GM10847 (cell line): ENCODE measurements around the gene NGF.

Source experiments
- POLR2A ChIP-seq: IDR thresholded peaks from 2 replicates; pipeline ENCODE4 v1.6.1; 2011; ENCODE audit not compliant: insufficient read length; ENCODE audit errors: extremely low read depth

The NGF gene

GRCh38 chr1:115299266-115299665 is 38.8 kb downstream of the NGF start:
- TF ChIP-seq POLR2A = no peak

GRCh38 chr1:115296981-115297380 is 41.1 kb downstream of the NGF start:
- no peak for TF ChIP-seq POLR2A

GRCh38 chr1:115295904-115296696 is 41.9 kb downstream of the NGF start:
- no peak for TF ChIP-seq POLR2A

- TF ChIP-seq POLR2A = no peak
These were observed 44.1 kb downstream of the NGF start for GRCh38 chr1:115293899-115294298.

- TF ChIP-seq POLR2A = no peak
These were observed 45.0 kb downstream of the NGF start for GRCh38 chr1:115293006-115293405.

- no peak for TF ChIP-seq POLR2A
These were observed 46.3 kb downstream of the NGF start for GRCh38 chr1:115291741-115292140.

GRCh38 chr1:115289940-115290339 is 48.1 kb downstream of the NGF start:
- TF ChIP-seq POLR2A = no peak

- no peak for TF ChIP-seq POLR2A
These were observed 49.4 kb downstream of the NGF start for GRCh38 chr1:115288591-115289198.

GRCh38 chr1:115286431-115287205 is 51.4 kb downstream of the NGF start:
- TF ChIP-seq POLR2A = no peak

GRCh38 chr1:115284209-115284608 is 53.8 kb downstream of the NGF start:
- TF ChIP-seq POLR2A = no peak

GRCh38 chr1:115283681-115284146 is 54.3 kb downstream of the NGF start:
- no peak for TF ChIP-seq POLR2A

GRCh38 chr1:115283249-115283648 is 54.8 kb downstream of the NGF start:
- no peak for TF ChIP-seq POLR2A

GRCh38 chr1:115282807-115283208 is 55.2 kb downstream of the NGF start:
- TF ChIP-seq POLR2A = no peak

GRCh38 chr1:115281143-115281542 is 56.9 kb downstream of the NGF start:
- no peak for TF ChIP-seq POLR2A

GRCh38 chr1:115280064-115280463 is 58.0 kb downstream of the NGF start:
- TF ChIP-seq POLR2A = no peak

GRCh38 chr1:115278211-115278610 is 59.8 kb downstream of the NGF start:
- TF ChIP-seq POLR2A = no peak

- no peak for TF ChIP-seq POLR2A
These were observed 60.8 kb downstream of the NGF start for GRCh38 chr1:115277276-115277675.

GRCh38 chr1:115275216-115275615 is 62.8 kb downstream of the NGF start:
- TF ChIP-seq POLR2A = no peak
